Hepatocyte (in vitro differentiated cells): ENCODE data around the gene ALDH7A1. TPM values are rescaled to one million over a fixed set of nuclear protein-coding genes. Genes with fewer than 3 reads are reported as not detected.

ENCODE experiments used
- DNase-seq: peaks from one replicate; pipeline ENCODE4 v3.0.0-alpha.2; 2016; ENCODE audit warnings: low spot score
- H2AFZ ChIP-seq: fragments of 200-600 bp; sonication (generic); 2 replicates; pipeline ENCODE4 v1.6.0; 2016; ENCODE audit warnings: antibody characterized with exemption, mild to moderate bottlenecking
- H3K27ac ChIP-seq: fragments of 200-600 bp; sonication (generic); 2 replicates; pipeline ENCODE4 v1.5.1; 2016; ENCODE audit warnings: mild to moderate bottlenecking
- H3K27me3 ChIP-seq: fragments of 200-600 bp; sonication (generic); 2 replicates; pipeline ENCODE4 v1.6.1; 2016
- H3K36me3 ChIP-seq: fragments of 200-600 bp; sonication (generic); replicated peaks from 2 replicates; pipeline ENCODE4 v1.5.1; 2016; ENCODE audit warnings: low read depth; ENCODE audit not compliant: insufficient read depth
- H3K4me1 ChIP-seq: fragments of 200-600 bp; sonication (generic); 2 replicates; pipeline ENCODE4 v1.5.1; 2016; ENCODE audit warnings: mild to moderate bottlenecking, moderate library complexity; ENCODE audit not compliant: insufficient read depth
- H3K4me2 ChIP-seq: fragments of 200-600 bp; sonication (generic); 2 replicates; pipeline ENCODE4 v1.6.0; 2016
- H3K4me3 ChIP-seq: fragments of 200-600 bp; sonication (generic); 2 replicates; pipeline ENCODE4 v1.5.1; 2016; ENCODE audit warnings: mild to moderate bottlenecking
- H3K79me2 ChIP-seq: fragments of 200-600 bp; sonication (generic); 2 replicates; pipeline ENCODE4 v1.6.0; 2017; ENCODE audit warnings: mild to moderate bottlenecking
- H3K9me2 ChIP-seq: fragments of 200-600 bp; sonication (generic); replicated peaks from 2 replicates; pipeline ENCODE4 v1.6.0; 2017; ENCODE audit warnings: mild to moderate bottlenecking; ENCODE audit not compliant: insufficient read depth
- H3K9me3 ChIP-seq: fragments of 200-600 bp; sonication (generic); 2 replicates; pipeline ENCODE4 v1.5.1; 2016; ENCODE audit warnings: low read depth, mild to moderate bottlenecking
- H4K20me1 ChIP-seq: fragments of 200-600 bp; sonication (generic); 2 replicates; pipeline ENCODE4 v1.6.0; 2016; ENCODE audit warnings: mild to moderate bottlenecking; ENCODE audit not compliant: insufficient read depth, poor library complexity, severe bottlenecking
- EZH2 ChIP-seq: fragments of 200-600 bp; sonication (generic); IDR thresholded peaks from 2 replicates; pipeline ENCODE4 v1.6.1; 2016; ENCODE audit warnings: antibody characterized with exemption, mild to moderate bottlenecking, borderline replicate concordance
- EZH2phosphoT487 ChIP-seq: fragments of 200-600 bp; sonication (generic); IDR thresholded peaks from one replicate; pipeline ENCODE4 v1.6.1; 2018; ENCODE audit warnings: antibody characterized with exemption, mild to moderate bottlenecking, low read depth, moderate library complexity; ENCODE audit not compliant: unreplicated experiment, severe bottlenecking
- WGBS: methylation state at CpG from one replicate; pipeline ENCODE4 v1.1.6; 2016; ENCODE audit warnings: low lambda C conversion rate; ENCODE audit errors: missing lambda C conversion rate; 5-methylcytosine and 5-hydroxymethylcytosine counted together
- polyA plus RNA-seq: library from polyadenylated mRNA; unstranded; fragments of >200 nt; fragmentation: Nextera tagmentation; extraction: Ambion mirVana; gene quantifications from 2 replicates; pipeline ENCODE4 v1.2.1, GENCODE V29; 2016
- total RNA-seq: library from RNA; depleted of rRNA; stranded (reverse); fragments of >200 nt; gene quantifications from 2 replicates; pipeline ENCODE4 v1.2.3, GENCODE V29; 2014
- TF ChIP-seq, protein P1 (sequence below): fragments of 200-600 bp; sonication (generic); IDR thresholded peaks from 2 replicates; pipeline ENCODE4 v1.5.1; 2016; ENCODE audit warnings: antibody characterized with exemption, mild to moderate bottlenecking; ENCODE audit not compliant: poor library complexity

Gene ALDH7A1
- total and polyA plus RNA-seq, 2 experiments from 2014 or later: 50.0 to 107 TPM

DNA sequence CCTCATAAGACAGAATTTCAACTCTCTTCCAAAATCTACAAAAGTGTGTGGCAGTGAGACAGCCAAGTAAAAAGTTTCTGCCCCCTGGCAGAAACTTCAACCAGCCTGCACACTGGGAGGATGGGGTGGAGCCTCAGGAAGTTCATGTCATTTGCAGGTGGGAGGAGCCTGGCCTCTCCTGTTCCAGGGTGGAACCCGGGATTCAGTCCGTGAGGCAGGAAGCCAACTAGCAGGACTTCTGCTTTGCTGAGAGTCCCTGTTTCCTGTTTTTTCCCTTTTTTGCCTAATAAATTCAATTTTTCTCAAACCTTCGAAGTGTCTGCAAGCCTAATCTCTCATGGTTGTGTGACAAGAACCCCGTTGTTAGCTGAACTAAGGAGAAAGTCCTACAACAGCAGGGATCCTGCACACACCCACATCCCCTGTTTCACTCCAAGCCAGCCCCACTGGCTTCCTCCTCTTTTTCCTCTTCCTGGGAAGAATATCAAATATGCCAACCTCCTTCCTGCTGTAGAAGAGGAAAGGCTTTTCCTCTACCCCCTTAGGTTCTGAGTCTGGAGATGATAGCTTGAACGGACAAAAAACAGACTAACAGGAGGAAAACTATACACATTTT lies 69.3 kb downstream of the ALDH7A1 start:
- no peaks in the 10 kb centered on the region for H3K9me3 ChIP-seq
- no peak overlapping the region for H3K4me2 ChIP-seq
- H3K27ac ChIP-seq: no peak overlapping the region

DNA sequence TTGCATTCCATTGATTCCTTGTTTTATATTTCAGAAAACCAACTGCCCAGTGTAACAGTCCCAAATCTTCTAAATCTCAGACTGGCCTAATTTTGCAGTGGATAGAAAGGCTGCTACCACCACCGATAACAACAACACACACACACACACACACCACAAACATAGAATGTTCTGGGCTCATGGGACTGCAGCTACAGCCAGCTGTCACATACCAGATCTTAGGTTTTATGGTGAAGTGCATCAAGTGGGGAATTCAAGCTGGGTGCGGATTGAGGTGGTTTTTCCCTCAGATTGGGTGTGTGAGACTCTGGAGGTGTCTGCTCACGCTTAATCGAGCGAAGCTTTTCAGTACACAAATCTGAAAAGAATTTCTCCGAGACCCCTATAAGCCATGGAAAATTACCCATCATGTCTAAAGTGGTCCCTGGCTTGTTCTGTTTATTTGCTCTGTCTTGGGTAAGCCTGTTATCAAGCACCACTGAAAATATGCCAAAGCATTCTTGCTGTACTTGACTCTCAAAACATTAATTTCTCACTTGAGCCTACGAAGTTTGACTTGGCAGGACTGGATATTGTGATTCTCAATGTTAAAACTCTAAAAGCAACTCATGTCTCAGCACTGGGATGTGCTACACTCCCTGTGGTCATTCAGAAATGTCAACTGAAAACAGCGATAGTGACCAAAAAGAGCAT lies 71.1 kb downstream of the ALDH7A1 start:
- Histone ChIP-seq H3K27ac (no peak overlapping the region), H4K20me1 (no peaks in the 10 kb centered on the region), H3K9me3 (no peaks in the 10 kb centered on the region), H3K79me2 (no peaks in the 10 kb centered on the region), H3K4me2 (no peak overlapping the region), H3K4me1 (peaks cover 12% of the 10 kb centered on the region), H3K4me3 (no peak overlapping the region), H3K36me3 (no peaks in the 10 kb centered on the region), H3K27me3 (no peaks in the 10 kb centered on the region), H3K9me2 (no peaks in the 10 kb centered on the region), H2AFZ (no peak overlapping the region)
- 72% methylated on average over 8 of the region's 8 CpGs for WGBS
- TF ChIP-seq, protein P1, sequence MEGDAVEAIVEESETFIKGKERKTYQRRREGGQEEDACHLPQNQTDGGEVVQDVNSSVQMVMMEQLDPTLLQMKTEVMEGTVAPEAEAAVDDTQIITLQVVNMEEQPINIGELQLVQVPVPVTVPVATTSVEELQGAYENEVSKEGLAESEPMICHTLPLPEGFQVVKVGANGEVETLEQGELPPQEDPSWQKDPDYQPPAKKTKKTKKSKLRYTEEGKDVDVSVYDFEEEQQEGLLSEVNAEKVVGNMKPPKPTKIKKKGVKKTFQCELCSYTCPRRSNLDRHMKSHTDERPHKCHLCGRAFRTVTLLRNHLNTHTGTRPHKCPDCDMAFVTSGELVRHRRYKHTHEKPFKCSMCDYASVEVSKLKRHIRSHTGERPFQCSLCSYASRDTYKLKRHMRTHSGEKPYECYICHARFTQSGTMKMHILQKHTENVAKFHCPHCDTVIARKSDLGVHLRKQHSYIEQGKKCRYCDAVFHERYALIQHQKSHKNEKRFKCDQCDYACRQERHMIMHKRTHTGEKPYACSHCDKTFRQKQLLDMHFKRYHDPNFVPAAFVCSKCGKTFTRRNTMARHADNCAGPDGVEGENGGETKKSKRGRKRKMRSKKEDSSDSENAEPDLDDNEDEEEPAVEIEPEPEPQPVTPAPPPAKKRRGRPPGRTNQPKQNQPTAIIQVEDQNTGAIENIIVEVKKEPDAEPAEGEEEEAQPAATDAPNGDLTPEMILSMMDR: no peak
- TF ChIP-seq EZH2 (no peak), EZH2phosphoT487 (no peak)
- DNase-seq: no peak

More for the DNA sequence above, 69.3 kb downstream of the ALDH7A1 start:
- H3K4me3 ChIP-seq: no peak overlapping the region
- H3K36me3 ChIP-seq: no peaks in the 10 kb centered on the region
- TF ChIP-seq, protein P1: no peak
- no peak for TF ChIP-seq EZH2
- no peak for TF ChIP-seq EZH2phosphoT487
- no peaks in the 10 kb centered on the region for H3K27me3 ChIP-seq
- no peak for DNase-seq
- WGBS: 69% methylated on average over 5 of the region's 5 CpGs
- H2AFZ ChIP-seq: no peak overlapping the region
- no peaks in the 10 kb centered on the region for H4K20me1 ChIP-seq
- H3K4me1 ChIP-seq: no peaks in the 10 kb centered on the region
- H3K79me2 ChIP-seq: no peaks in the 10 kb centered on the region
- H3K9me2 ChIP-seq: no peaks in the 10 kb centered on the region

DNA sequence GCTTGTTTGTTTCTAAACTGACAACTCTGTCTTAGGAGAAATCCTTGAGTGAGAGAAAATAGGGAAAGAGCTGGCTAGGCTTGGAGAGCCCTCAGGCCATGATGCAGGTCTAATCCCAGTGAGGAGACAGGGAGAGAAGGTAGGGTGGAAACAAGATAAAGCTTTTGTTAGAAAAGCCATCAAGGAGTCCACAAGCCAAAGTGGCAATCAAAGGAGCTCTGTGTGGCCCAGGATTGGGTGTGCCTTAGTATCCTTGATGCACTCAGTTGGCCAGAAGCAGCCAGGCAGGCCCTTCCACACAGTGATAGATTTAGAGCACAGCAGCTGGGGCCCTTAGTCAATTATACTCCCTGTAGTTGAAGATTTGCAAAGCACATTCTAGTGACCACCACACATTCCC lies 73.9 kb downstream of the ALDH7A1 start:
- Histone ChIP-seq H2AFZ (no peak overlapping the region), H3K36me3 (no peaks in the 10 kb centered on the region), H3K27me3 (no peaks in the 10 kb centered on the region), H3K27ac (no peak overlapping the region), H3K9me3 (no peaks in the 10 kb centered on the region), H3K9me2 (no peaks in the 10 kb centered on the region), H4K20me1 (no peaks in the 10 kb centered on the region), H3K4me3 (no peak overlapping the region), H3K79me2 (no peaks in the 10 kb centered on the region), H3K4me2 (no peak overlapping the region), H3K4me1 (peaks cover 12% of the 10 kb centered on the region)
- DNase-seq: no peak
- TF ChIP-seq, protein P1: no peak
- no peak for TF ChIP-seq EZH2phosphoT487
